HG02938 (cell line): ENCODE measurements around the gene PDZD2.

Experiments
- ATAC-seq: cut with Tn5 transposase; IDR thresholded peaks from one replicate; pipeline ENCODE4 v1.9.1; 2021; ENCODE audit warnings: mild to moderate bottlenecking, moderate library complexity; ENCODE audit not compliant: unreplicated experiment

PDZD2 gene

GRCh38 chr5:31809050-31809870 lies 170.3 kb downstream of the PDZD2 start:
- ATAC-seq, result no peak

GRCh38 chr5:31811210-31811609 lies 172.3 kb downstream of the PDZD2 start:
- ATAC-seq, result no peak

GRCh38 chr5:31815376-31815775 lies 176.4 kb downstream of the PDZD2 start:
- ATAC-seq, result no peak

GRCh38 chr5:31819926-31820516 lies 181.1 kb downstream of the PDZD2 start:
- no peak for ATAC-seq

- no peak for ATAC-seq
Observed at GRCh38 chr5:31823472-31823871, 184.5 kb downstream of the PDZD2 start.

- no peak for ATAC-seq
Observed at GRCh38 chr5:31824869-31825517, 186.1 kb downstream of the PDZD2 start.

GRCh38 chr5:31825518-31826068 lies 186.7 kb downstream of the PDZD2 start:
- ATAC-seq, result no peak

- ATAC-seq, result no peak
Observed at GRCh38 chr5:31827867-31828266, 188.9 kb downstream of the PDZD2 start.

- no peak for ATAC-seq
Observed at GRCh38 chr5:31832966-31833365, 194.0 kb downstream of the PDZD2 start.

- ATAC-seq, result no peak
Observed at GRCh38 chr5:31833710-31834109, 194.8 kb downstream of the PDZD2 start.

- no peak for ATAC-seq
Observed at GRCh38 chr5:31844622-31845345, 205.9 kb downstream of the PDZD2 start.

- ATAC-seq, result no peak
Observed at GRCh38 chr5:31845361-31845760, 206.4 kb downstream of the PDZD2 start.

GRCh38 chr5:31846934-31847333 lies 208.0 kb downstream of the PDZD2 start:
- ATAC-seq, result no peak

- ATAC-seq, result no peak
Observed at GRCh38 chr5:31847354-31847753, 208.4 kb downstream of the PDZD2 start.

GRCh38 chr5:31850981-31851689 lies 212.2 kb downstream of the PDZD2 start:
- no peak for ATAC-seq

GRCh38 chr5:31853398-31854135 lies 214.6 kb downstream of the PDZD2 start:
- no peak for ATAC-seq

- no peak for ATAC-seq
Observed at GRCh38 chr5:31854181-31855133, 215.5 kb downstream of the PDZD2 start.

GRCh38 chr5:31855134-31856040 lies 216.5 kb downstream of the PDZD2 start:
- no peak for ATAC-seq
